NCI-H82 treated with DMSO at 0.1 percent for 48 hours (cell line): ENCODE measurements around the gene GCAT.
"Not testable (repeated sequence)": the region's sequence is repeated elsewhere in the genome, so short reads cannot be mapped to it uniquely, and the experiment has no call there.

Experiments used
- DNase-seq: peaks from one replicate; lab custom pipeline; 2025; ENCODE audit not compliant: unreplicated experiment; lab: John Stamatoyannopoulos, UW

Gene GCAT

DNA sequence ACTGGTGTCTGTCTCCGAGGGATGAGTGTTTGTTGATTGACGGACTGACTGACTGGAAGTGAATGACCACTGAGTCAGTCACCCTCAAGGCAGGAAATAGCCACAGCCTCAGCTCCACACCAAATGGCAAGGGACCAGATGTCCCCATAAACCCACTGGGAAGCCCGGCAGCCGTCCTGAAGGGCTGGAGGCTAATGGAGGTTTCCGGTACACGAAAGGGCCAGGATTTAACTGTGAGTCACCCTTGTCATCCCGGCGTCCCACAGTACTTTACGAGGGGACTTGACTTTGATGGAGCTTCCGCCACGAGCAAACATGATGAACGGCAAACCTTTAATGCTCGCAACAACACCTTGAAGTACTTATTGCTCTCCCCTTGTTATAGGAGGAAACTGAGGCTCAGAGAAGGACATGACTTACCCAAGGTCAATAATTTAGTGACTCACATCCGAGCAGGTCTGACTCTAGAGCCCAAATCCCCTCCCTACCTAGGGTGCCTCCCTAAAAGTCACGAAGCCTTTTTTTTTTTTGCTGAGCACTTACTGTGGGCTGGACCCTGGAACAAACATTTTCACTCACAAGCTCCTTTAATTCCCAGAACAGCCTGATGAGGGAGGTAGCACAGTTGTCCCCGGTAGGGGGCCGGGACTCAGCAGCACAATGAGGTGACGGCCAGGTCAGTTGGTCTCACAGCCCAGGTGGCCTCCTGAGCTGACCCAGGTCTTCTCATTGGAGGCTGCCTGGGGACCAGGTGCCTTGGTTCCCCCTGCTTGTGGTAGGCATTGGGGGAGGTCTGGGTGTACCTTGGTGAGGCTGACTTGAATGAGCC is 25.2 kb upstream of the GCAT start:
- DNase-seq: no peak

DNA sequence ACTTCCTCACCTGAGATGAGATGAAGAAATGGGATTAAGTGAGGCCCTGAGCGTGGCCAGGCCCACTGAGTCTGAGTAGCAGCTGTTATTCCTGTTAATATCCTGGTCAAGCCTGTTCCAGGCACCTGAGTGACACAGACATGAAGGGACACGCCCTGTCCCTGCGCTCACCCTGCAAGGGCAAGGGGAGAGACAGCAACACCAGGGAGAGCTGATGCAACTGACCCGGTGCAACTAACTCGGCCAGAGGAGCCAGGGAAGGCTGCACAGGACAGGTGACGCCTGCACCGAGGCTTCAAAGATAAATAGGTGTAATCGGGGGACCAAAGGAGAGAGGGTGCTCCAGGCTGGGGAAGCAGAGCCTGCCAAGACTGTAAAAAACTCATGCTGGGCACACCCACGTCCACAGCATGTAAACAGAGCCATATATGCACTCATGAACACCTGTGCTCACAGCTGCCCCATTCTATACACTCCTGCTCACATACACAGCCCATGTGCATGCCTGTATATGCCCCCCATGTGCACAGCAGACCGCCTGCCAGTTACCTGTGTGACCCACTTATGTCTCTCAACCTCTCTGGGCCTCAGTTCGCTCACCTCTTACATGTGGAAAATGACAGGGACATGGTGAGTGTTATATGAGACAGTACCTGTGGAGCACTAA is 22.8 kb upstream of the GCAT start:
- DNase-seq: no peak

DNA sequence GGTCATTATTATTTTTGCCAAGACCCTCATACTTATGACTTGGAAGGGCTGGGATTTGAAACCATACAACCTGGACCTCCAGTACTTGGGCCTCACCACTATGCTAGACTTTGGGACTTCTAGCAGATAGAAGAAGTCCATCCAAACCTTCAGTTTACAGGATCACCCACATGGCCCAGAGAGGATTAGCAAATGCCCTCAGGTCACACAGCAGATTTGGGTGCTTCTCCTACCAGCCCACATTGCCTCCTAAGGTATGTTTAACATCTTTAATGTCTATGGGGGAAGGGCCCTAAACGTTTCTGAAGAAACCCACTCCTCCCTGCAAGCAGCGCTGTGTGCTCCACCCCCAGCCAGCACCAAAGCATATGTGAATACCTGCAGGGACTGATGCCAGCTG is 17.5 kb upstream of the GCAT start:
- no peak for DNase-seq

DNA sequence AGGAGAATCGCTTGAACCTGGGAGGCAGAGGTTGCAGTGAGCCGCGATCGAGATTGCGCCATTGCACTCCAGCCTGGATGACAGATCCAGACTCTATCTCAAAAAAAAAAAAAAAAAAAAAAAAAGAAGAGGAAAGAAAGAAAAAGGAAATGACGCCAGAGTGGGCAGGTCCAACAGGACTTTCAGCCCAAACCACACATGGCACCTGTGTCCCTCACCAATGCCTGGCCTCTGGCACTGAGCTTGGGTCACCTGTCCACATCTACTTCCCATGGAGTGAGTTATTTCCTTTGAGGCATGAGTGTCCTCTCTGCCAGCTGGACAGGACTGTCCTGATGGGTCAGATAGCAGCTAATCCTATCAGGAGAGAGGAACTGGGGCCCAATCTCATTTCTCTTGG is 15.2 kb upstream of the GCAT start:
- DNase-seq: no peak

DNA sequence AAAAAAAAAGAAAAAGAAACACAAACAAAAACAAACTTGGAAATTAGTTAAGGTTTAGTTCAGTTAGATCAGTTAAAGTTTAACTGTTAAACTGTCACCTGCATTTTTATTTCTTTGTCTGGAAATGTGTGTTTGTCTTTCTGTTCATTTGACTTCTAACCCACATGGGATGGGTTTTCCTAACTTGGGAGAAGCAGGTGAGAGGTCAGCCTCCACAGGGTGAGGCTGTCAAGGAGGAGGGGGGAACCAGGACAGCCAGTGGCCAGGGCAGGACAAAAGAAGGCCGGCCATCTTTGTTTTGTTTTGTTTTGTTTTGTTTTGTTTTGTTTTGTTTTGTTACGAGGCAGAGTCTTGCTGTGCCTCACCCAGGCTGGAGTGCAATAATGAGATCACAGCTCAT is 13.4 kb upstream of the GCAT start:
- no peak for DNase-seq

DNA sequence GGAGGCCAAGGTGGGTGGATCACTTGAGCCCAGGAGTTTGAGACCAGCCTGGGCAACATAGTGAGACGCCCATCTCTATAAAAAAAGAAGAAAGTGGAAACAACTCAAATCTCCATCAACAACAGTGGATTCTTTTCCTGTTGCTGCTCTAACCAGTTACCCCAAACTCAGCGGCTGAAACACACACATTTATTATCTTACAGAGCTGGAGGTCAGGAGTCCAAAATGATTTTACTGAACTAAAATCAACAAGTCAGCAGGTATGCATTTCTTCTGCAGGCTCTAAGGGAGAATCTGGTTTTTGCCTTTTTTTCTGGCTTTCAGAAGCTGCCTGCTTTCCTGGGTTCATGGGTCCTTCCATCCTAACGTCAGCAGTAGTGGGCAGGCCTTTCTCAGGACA is 11.7 kb upstream of the GCAT start:
- no peak for DNase-seq

DNA sequence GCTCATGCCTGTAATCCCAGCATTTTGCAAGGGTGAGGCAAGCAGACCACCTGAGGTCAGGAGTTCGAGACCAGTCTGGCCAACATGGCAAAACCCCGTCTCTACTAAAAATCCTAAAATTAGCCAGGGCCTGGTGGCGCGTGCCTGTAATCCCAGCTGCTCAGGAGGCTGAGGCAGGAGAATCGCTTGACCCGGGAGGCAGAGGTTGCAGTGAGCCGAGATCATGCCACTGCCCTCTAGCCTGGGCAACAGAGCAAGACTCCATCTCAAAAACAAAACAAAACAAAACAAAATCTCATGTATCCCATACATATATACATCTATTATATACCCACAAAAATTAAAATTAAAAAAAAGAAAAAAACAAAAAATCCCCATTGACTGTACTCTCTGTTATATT is 10.5 kb upstream of the GCAT start:
- DNase-seq: not testable (repeated sequence)

DNA sequence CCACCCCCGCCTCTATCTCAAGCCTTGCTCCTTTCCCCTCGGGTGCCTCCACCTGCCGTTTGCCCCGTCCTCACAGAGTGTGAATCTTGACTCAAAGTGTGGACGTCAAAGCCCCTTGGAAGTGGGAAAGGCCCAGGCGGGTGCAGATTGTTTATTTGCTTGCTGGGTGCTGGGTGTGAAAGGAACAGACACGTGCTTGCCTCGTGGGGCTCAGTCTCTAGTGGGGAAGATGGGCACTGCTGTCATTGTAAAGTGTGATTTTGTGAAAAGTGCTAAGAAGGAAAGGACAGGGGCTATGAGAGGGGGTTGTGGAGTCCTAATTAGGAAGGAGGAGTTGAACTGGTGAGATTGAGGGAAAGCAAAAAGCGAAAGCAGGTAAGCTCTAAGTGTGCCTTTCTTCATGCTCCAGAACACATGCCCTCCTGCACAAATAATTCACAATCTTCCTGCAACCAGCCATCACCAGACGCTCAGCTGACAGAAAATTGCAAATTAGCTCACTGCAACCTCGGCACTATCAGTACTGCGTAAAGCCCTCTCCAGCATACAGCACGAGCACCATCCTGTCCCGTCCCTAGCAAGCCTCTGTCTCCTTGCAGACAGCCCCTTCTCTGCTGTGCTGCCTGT is 9.7 kb upstream of the GCAT start:
- DNase-seq: no peak

DNA sequence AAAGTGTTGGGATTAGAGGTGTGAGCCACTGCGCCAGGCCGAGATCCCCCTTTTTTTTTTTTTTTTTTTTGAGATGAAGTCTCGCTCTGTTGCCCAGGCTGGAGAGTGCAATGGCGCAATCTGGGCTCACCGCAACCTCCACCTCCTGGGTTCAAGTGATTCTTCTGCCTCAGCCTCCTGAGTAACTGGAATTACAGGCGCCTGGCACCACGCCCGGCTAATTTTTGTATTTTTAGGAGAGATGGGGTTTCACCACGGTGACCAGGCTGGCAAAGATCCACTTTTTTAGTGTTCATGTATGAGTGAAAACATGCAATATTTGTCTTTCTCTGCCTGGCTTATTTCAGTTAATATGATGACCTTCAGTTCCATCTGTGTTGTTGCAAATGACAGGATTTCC is 7.8 kb upstream of the GCAT start:
- not testable (repeated sequence) for DNase-seq

DNA sequence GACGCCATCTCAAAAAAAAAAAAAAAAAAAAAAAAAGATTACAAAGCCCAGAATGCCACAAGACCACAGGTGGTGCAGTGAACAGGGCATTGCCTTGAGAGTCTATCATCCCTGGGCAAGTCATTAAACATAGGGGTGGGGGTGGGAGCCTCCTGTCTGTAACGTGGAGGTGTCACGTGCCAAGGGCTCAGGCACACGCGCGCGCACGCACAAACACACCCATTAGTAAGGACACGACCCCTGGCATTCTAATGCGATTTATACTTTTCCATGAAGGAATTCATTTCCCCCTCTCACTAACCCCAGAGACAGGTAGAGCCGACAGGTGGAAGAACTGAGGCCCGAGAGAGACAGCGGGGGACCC is 5.8 kb upstream of the GCAT start:
- DNase-seq: peak; percentile 47

DNA sequence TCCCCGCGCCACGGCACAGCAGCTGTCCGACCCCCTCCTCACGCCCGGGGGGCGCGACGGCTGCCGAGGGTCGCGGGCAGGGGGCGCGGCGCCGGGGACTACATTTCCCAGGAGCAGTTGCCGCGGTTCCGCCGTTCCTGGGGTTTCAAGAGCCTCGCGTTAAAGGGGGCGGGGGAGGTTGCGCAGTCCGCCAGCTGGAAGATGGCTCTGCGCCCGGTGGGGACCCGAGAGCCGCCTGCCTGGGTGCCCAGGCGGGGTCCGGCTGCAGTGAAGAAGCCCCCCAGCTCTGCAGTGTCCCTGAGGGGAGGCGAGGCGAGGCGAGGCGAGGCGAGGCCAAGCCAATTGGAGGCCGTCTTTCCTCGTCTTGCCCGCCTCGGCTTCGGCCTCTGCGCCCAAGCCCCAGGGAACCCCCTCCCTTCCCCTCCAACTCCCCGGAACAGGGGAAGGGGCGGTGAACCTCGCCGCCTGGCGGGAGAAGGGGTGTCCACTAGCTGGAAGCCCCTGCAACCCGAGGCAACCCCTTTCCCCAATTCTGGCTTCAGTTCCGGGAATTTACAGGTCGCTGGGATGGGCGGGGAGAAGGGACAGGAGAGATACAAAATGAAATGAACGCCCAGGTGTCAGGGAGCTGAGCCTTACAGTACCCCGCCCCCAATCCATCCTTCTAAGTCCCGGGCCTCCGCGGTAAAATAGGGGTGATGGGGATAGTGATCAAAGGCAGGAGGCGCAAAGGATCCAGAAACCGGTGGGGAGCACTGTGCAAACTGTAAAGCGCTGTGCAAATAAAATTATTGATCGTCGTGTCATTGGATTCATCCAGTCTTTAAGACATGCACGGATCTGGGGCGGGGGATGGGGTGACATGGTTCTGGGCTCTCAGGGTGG is 5.2 kb upstream of the GCAT start:
- peak; percentile 45 for DNase-seq

DNA sequence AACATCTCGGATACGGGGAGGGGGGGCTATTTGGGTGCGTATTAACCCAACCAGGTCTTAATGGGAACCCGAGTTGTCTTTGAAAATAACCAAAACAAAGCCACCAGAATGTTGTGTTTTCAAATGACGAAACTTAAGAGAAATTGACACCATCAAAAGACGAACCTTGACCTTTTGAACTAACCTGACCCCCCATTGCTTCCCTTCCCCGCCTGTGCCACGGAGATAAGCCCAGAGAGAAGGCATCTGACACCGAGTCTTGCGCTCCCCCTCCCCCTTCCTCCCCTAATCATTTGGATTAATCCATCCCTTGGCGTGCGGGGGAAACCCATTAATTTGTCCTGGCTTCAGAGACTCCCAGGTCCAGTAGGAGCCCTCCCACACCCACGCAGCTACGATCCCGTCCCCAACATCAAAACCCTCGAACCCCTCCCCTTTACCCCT is 4.5 kb upstream of the GCAT start:
- peak; percentile 10 for DNase-seq

DNA sequence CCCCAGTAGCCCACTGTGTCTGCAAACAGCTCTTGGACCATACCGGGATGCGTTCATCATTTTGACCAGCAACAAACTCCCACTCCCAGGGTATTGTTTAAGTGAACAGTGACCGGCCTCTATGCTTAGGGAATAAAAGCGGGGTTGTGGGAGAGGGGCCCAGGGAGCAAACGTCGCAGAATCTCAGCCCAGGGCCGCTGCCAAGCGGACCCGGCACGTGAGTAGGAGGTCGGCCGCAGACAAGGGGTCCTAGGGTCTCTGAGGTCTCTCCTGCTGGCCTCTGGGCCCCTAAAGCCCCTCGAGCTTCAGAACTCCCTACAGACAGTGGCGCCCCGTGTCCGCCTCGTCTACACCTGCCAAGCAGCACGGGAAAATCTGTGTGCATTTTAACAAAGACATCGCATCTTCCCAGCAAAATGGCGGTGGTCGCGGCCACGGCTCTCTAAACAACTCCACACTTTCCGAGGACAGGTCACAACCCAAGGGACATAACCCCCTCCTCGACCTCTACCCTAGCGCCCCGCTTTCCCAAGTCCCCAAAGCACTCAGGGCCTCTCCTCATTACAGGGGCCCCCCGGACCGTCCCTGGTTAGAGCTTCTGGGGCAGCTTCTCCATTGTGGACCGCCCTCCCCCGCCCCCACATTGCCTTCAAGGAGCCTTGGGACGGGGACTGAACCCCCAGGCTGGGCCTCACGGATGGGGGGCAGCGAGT is 3.9 kb upstream of the GCAT start:
- DNase-seq: no peak

DNA sequence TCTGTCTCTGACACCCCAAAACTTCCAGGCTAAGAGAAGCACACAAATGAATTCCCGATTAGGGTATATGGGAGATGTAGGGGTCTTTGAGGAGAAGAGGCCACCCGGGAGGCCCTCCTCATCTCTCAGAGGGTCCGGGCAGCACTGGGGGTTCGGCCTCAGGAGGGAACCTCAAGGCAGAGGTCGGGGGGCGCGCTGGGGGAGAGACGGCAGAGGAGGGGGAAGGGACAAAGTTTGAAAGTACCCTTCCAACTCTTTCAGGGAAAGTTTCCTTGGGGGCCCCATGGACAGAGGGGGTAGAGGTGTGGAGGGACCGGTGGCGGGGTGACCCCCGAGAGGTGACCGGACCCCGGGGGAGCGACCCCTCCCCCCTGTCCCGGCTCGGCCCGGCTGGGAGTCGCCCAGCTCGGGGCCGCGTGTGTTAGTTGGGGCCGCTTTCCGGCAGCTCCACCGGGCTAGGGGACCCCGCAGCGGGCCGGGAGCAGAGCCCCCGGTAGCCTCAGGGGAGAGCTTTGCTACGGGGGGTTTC is 3.3 kb upstream of the GCAT start:
- DNase-seq: no peak

DNA sequence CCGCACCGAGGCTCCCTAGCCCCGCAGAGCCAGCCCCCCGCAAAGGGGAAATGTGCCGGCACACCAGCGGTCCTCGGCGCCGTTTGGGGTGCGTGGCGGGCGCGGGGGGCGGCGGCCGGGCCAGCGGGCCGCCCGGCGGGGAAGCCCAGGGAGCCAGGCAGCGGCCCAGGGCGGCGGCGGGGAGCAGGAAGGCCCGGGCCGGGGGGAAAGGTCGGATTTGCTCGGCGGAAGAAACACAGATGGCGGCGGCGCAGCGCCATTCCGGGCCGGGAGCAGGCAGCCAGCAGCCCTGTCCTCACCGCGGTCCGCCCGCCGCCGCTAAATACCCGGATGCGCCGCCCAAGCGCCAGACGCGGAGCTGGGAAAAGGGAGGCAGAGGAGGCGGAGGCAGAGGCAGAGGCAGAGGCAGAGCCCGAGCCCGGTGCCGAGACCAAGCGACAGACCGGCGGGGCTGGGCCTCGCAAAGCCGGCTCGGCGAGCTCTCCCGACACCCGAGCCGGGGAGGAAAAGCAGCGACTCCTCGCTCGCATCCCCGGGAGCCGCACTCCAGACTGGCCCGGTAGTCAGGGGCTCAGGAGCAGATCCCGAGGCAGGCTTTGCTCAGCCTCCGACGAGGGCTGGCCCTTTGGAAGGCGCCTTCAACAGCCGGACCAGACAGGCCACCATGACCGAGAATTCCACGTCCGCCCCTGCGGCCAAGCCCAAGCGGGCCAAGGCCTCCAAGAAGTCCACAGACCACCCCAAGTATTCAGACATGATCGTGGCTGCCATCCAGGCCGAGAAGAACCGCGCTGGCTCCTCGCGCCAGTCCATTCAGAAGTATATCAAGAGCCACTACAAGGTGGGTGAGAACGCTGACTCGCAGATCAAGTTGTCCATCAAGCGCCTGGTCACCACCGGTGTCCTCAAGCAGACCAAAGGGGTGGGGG is 2.6 kb upstream of the GCAT start:
- DNase-seq: peak; percentile 45

DNA sequence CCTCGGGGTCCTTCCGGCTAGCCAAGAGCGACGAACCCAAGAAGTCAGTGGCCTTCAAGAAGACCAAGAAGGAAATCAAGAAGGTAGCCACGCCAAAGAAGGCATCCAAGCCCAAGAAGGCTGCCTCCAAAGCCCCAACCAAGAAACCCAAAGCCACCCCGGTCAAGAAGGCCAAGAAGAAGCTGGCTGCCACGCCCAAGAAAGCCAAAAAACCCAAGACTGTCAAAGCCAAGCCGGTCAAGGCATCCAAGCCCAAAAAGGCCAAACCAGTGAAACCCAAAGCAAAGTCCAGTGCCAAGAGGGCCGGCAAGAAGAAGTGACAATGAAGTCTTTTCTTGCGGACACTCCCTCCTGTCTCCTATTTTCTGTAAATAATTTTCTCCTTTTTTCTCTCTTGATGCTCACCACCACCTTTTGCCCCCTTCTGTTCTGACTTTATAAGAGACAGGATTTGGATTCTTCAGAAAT is 1.9 kb upstream of the GCAT start:
- DNase-seq: no peak

DNA sequence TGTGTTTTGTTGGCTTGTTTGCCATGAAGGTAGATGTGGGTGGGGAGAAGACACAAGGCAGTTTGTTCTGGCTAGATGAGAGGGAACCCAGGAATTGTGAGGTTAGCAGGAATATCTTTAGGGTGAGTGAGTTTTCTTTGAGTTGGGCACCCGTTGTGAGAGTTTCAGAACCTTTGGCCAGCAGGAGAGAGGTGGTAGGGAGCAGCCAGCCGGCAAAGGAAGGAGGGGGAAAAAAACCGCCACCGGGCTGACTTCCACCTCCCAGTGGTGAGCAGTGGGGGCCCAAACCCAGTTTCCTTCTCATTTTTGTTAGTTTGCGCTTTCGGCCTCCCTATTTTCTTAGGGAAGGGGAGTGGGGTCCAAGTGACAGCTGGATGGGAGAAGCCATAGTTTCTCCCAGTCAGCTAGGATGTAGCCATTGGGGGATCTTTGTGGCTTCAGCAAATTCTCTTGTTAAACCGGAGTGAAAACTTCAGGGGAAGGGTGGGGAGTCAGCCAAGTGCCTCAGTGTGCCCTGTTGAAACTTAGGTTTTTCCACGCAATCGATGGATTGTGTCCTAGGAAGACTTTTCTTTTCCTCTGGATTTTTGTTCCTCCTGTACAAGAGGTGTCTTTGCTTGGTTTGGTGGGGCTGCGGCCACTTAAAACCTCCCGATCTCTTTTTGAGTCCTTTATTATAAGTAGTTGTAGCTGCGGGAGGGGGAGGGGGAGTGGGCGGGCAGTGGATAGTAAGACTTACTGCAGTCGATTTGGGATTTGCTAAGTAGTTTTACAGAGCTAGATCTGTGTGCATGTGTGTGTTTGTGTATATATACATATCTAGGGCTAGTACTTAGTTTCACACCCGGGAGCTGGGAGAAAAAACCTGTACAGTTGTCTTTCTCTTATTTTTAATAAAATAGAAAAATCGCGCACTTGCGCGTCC is 1.1 kb upstream of the GCAT start:
- DNase-seq: no peak

DNA sequence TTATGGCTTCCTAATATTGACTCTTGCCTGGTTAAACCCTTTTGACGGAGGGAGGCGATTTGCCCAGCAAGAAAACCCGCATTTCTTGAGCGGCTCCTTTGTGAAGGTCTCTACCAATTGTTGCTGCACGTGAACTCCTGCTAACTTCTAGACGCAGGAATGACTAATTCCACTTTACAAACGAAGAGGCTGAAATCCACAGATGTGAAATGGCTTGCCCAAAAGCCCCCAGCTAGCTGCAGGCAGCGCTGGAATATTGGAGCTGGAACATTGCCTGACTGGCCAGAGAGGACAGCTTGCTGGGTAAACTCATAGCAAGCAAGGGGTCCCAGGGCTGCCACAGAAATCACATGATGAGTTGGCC is 542 bp downstream of the GCAT start:
- DNase-seq: no peak
